Liver (tissue), 9 donors: ENCODE data around the gene GSTM1. TPM values are rescaled to one million over a fixed set of nuclear protein-coding genes. Genes with fewer than 3 reads are reported as not detected.

Experiments used
- DNase-seq: peaks from one replicate; pipeline ENCODE4 v3.0.0-alpha.2; 2017; ENCODE audit warnings: low spot score
- H3K27ac ChIP-seq, 2 donors: one replicate each; pipeline ENCODE4 v1.7.0; 2013; ENCODE audit warnings: inconsistent platforms in 2 of 2, low read length in 2 of 2, control low read depth in 1 of 2, low read depth in 1 of 2, mild to moderate bottlenecking in 1 of 2
- H3K27me3 ChIP-seq, 4 donors: one replicate each; pipeline versions ENCODE4 v1.6.1 to v1.7.0; 2013; ENCODE audit warnings: low read length in 3 of 4, inconsistent platforms in 1 of 4, mild to moderate bottlenecking in 1 of 4, moderate library complexity in 1 of 4; ENCODE audit not compliant: control insufficient read depth in 4 of 4, insufficient read depth in 4 of 4
- H3K36me3 ChIP-seq, 4 donors: one replicate each; pipeline versions ENCODE4 v1.6.1 to v1.7.0; 2013; ENCODE audit warnings: low read length in 3 of 4, mild to moderate bottlenecking in 3 of 4, low read depth in 1 of 4, moderate library complexity in 1 of 4; ENCODE audit not compliant: control insufficient read depth in 4 of 4, insufficient read depth in 3 of 4
- H3K4me1 ChIP-seq, 4 donors: one replicate each; pipeline versions ENCODE4 v1.6.1 to v1.7.0; 2013; ENCODE audit warnings: low read length in 3 of 4, mild to moderate bottlenecking in 3 of 4, moderate library complexity in 1 of 4; ENCODE audit not compliant: control insufficient read depth in 4 of 4, insufficient read depth in 4 of 4
- H3K4me3 ChIP-seq, 3 donors: one replicate each; pipeline versions ENCODE4 v1.6.1 to v1.7.0; 2013; ENCODE audit warnings: low read length in 3 of 3, control low read depth in 1 of 3, low read depth in 1 of 3, mild to moderate bottlenecking in 1 of 3
- H3K9ac ChIP-seq, 2 donors: one replicate each; pipeline ENCODE4 v1.7.0; 2013; ENCODE audit warnings: low read length in 2 of 2, mild to moderate bottlenecking in 2 of 2, moderate library complexity in 2 of 2, control low read depth in 1 of 2, low read depth in 1 of 2
- H3K9me3 ChIP-seq, 4 donors: one replicate each; pipeline versions ENCODE4 v1.6.1 to v1.7.0; 2013; ENCODE audit warnings: low read length in 3 of 4; ENCODE audit not compliant: control insufficient read depth in 4 of 4
- EGR1 ChIP-seq, 2 donors: IDR thresholded peaks; 2 replicates each; pipeline ENCODE4 v1.6.1; 2016 to 2018; ENCODE audit warnings: antibody characterized with exemption in 2 of 2, low read depth in 2 of 2
- FOXA1 ChIP-seq: IDR thresholded peaks from 2 replicates; pipeline ENCODE4 v1.6.1; 2016; ENCODE audit warnings: antibody characterized with exemption
- FOXA2 ChIP-seq: IDR thresholded peaks from 2 replicates; pipeline ENCODE4 v1.6.1; 2016; ENCODE audit warnings: antibody characterized with exemption
- GABPA ChIP-seq, 2 donors: IDR thresholded peaks in 1 of 2; conservative IDR thresholded peaks in 1 of 2; 2 replicates each; pipeline ENCODE4 v1.6.1; 2016; ENCODE audit warnings: antibody characterized with exemption in 2 of 2, mild to moderate bottlenecking in 1 of 2, moderate library complexity in 1 of 2
- HNF4G ChIP-seq: IDR thresholded peaks from 2 replicates; pipeline ENCODE4 v1.6.1; 2016; ENCODE audit warnings: antibody characterized with exemption
- JUND ChIP-seq, 2 donors: IDR thresholded peaks; 2 replicates each; pipeline ENCODE4 v1.6.1; 2016; ENCODE audit warnings: antibody characterized with exemption in 2 of 2
- NR2F2 ChIP-seq: IDR thresholded peaks from 2 replicates; pipeline ENCODE4 v1.6.1; 2016; ENCODE audit warnings: antibody characterized with exemption
- RAD21 ChIP-seq, 2 donors: IDR thresholded peaks; 2 replicates each; pipeline ENCODE4 v1.6.1; 2016; ENCODE audit warnings: antibody characterized with exemption in 2 of 2, mild to moderate bottlenecking in 2 of 2
- RXRA ChIP-seq, 2 donors: IDR thresholded peaks; 2 replicates each; pipeline ENCODE4 v1.6.1; 2017 to 2018; ENCODE audit warnings: antibody characterized with exemption in 2 of 2, mild to moderate bottlenecking in 1 of 2
- SP1 ChIP-seq: IDR thresholded peaks from 2 replicates; pipeline ENCODE4 v1.6.1; 2018; ENCODE audit warnings: antibody characterized with exemption, mild to moderate bottlenecking
- TAF1 ChIP-seq: conservative IDR thresholded peaks from 2 replicates; pipeline ENCODE4 v1.6.1; 2016; ENCODE audit warnings: antibody characterized with exemption, mild to moderate bottlenecking
- YY1 ChIP-seq: IDR thresholded peaks from 2 replicates; pipeline ENCODE4 v1.6.1; 2016; ENCODE audit warnings: antibody characterized with exemption, mild to moderate bottlenecking
- ZBTB33 ChIP-seq: IDR thresholded peaks from 2 replicates; pipeline ENCODE4 v1.6.1; 2016; ENCODE audit warnings: antibody characterized with exemption
- WGBS: extraction: QIAGEN DNeasy Blood & Tissue Kit; methylation state at CpG from one replicate; pipeline ENCODE4 v1.1.7; 2013; 5-methylcytosine and 5-hydroxymethylcytosine counted together
- polyA plus RNA-seq, 2 donors: library from polyadenylated mRNA; stranded (reverse) in 1 of 2; unstranded in 1 of 2; fragments of 200-250 nt in 1 of 2; fragments of >200 nt in 1 of 2; fragmentation: Nextera tagmentation in 1 of 2; extraction: Ambion mirVana in 1 of 2; gene quantifications; one replicate each; pipeline versions ENCODE4 v1.2.1 to v1.2.3, GENCODE V29; 2013 to 2015
- total RNA-seq, 2 donors: library from RNA; depleted of rRNA; stranded (reverse); fragments of >200 nt; gene quantifications; one replicate each; pipeline ENCODE4 v1.2.3, GENCODE V29; 2014
- TF ChIP-seq, protein P1 (sequence below): fragments of 150-350 bp; IDR thresholded peaks from 2 replicates; pipeline ENCODE4 v1.5.1; 2017; ENCODE audit warnings: improper control_type of control experiment, low read depth, low read length; ENCODE audit not compliant: missing input control
- TF ChIP-seq, protein P2 (sequence below): IDR thresholded peaks from 2 replicates; pipeline ENCODE4 v1.6.1; 2016; ENCODE audit warnings: antibody characterized with exemption
- donor health status: healthy.
- donor health status: healthy.
- donor health status: healthy.
- donor health status: healthy.
- donor health status: healthy.

GSTM1 gene
- total and polyA plus RNA-seq, 4 donors: 14.7 to 341 (median 247) TPM

DNA sequence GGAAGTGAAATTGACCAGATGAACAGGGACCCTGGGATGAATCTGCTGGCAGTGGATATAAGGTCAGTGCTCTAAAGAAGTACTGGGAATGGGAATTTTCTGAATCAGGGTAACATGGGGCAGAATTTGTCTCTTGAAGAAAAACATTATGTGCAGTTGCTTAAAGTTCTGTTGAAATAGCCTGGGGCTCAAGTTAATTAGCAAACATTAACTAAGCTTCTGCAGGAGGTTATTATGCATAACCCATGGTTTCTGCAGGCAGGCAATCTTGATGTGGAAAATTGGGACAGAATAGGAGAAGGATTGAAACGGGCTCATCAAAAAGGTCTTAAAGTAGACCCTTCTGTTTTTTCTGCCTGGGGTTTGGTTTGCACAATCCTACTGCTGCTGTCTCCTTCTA, 38.4 kb downstream of the GSTM1 start:
- H3K9me3 ChIP-seq: no peaks in the 10 kb centered on the region
- 86% methylated on average over 1 of the region's 1 CpG for WGBS
- no peaks in the 10 kb centered on the region for H3K27me3 ChIP-seq
- H3K36me3 ChIP-seq: no peaks in the 10 kb centered on the region
- no peak overlapping the region for H3K9ac ChIP-seq
- DNase-seq: no peak
- no peak for TF ChIP-seq RXRA (IDR thresholded peaks at IDR 0.05)
- no peak overlapping the region for H3K4me3 ChIP-seq
- no peak overlapping the region for H3K27ac ChIP-seq
- no peaks in the 10 kb centered on the region for H3K4me1 ChIP-seq

DNA sequence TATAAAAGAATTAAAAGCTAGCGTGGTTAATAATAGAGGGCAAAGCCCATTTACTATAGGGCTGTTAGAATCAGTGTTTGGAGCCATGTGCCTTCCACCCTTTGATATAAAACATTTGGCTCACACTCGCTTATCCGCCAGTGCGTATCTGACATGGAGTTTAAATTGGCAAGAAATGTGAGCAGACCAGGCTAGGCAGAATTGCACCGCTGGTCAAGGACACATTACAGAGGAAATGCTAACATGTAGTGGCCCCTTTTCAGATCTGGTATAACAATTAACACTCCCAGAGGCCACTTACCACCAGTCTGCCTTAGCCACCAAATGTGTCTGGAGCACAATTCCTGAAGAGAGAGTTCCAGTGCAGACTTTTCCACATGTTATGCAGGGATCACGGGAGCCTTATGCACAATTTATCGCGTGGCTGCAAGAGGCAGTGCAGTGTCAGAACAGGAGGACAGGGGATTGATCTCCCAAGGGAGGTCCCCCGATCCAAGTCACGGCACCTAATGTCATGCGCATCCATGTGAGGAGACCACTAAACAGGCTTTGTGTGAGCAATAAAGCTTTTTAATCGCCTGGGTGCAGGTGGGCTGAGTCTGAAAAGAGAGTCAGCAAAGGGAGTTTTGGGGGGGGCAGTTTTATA, 39.2 kb downstream of the GSTM1 start:
- Histone ChIP-seq H3K27ac (no peak overlapping the region), H3K36me3 (no peaks in the 10 kb centered on the region), H3K4me3 (no peak overlapping the region), H3K27me3 (no peaks in the 10 kb centered on the region), H3K9ac (no peak overlapping the region), H3K9me3 (no peaks in the 10 kb centered on the region), H3K4me1 (no peaks in the 10 kb centered on the region)
- WGBS: 86% methylated on average over 12 of the region's 12 CpGs
- no peak for TF ChIP-seq RXRA (IDR thresholded peaks at IDR 0.05)
- TF ChIP-seq RAD21 (IDR thresholded peaks at IDR 0.05): no peak
- TF ChIP-seq NR2F2: no peak
- TF ChIP-seq FOXA1: no peak
- TF ChIP-seq, protein P1, sequence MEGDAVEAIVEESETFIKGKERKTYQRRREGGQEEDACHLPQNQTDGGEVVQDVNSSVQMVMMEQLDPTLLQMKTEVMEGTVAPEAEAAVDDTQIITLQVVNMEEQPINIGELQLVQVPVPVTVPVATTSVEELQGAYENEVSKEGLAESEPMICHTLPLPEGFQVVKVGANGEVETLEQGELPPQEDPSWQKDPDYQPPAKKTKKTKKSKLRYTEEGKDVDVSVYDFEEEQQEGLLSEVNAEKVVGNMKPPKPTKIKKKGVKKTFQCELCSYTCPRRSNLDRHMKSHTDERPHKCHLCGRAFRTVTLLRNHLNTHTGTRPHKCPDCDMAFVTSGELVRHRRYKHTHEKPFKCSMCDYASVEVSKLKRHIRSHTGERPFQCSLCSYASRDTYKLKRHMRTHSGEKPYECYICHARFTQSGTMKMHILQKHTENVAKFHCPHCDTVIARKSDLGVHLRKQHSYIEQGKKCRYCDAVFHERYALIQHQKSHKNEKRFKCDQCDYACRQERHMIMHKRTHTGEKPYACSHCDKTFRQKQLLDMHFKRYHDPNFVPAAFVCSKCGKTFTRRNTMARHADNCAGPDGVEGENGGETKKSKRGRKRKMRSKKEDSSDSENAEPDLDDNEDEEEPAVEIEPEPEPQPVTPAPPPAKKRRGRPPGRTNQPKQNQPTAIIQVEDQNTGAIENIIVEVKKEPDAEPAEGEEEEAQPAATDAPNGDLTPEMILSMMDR: no peak
- no peak for TF ChIP-seq YY1
- no peak for TF ChIP-seq TAF1
- TF ChIP-seq JUND (IDR thresholded peaks at IDR 0.05): no peak
- TF ChIP-seq EGR1 (IDR thresholded peaks at IDR 0.05; ENCODE audit: low read depth in 2 of 2): no peak
- no peak for DNase-seq

GRCh38 chr1:109728870-109729269, 41.3 kb downstream of the GSTM1 start:
- 79% methylated on average over 7 of the region's 7 CpGs for WGBS

More at GRCh38 chr1:109728870-109729269, 41.3 kb downstream of the GSTM1 start:
- Histone ChIP-seq H3K4me3 (no peak overlapping the region), H3K36me3 (no peaks in the 10 kb centered on the region), H3K27ac (no peak overlapping the region), H3K9me3 (no peaks in the 10 kb centered on the region), H3K9ac (no peak overlapping the region), H3K4me1 (no peaks in the 10 kb centered on the region), H3K27me3 (no peaks in the 10 kb centered on the region)
- TF ChIP-seq ZBTB33 (no peak), RAD21 (IDR thresholded peaks at IDR 0.05) (no peak), NR2F2 (no peak), YY1 (no peak), HNF4G (no peak), SP1 (no peak), FOXA2 (no peak), TAF1 (no peak), GABPA (IDR thresholded peaks at IDR 0.05 in 1 of 2, conservative IDR thresholded peaks at IDR 0.05 in 1 of 2) (no peak), JUND (IDR thresholded peaks at IDR 0.05) (no peak), RXRA (IDR thresholded peaks at IDR 0.05) (no peak)
- TF ChIP-seq, protein P2, sequence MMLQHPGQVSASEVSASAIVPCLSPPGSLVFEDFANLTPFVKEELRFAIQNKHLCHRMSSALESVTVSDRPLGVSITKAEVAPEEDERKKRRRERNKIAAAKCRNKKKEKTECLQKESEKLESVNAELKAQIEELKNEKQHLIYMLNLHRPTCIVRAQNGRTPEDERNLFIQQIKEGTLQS: no peak
- TF ChIP-seq, protein P1: no peak
- no peak for DNase-seq
